Memory B cell (primary cell): ENCODE measurements around the gene PTPRCAP.

Experiments used
- ATAC-seq: fragments of 150-1000 bp; cut with Tn5 transposase; 2 replicates; pipeline ENCODE4 v1.10.0; 2021; ENCODE audit warnings: low read depth, mild to moderate bottlenecking, moderate library complexity
- DNase-seq, 2 donors: peaks; one replicate each; pipeline ENCODE4 v3.0.0; 2022; ENCODE audit warnings: low spot score in 2 of 2
- H3K27ac Mint-ChIP-seq: one replicate; pipeline ENCODE4 v1.8.0; 2022; ENCODE audit warnings: mild to moderate bottlenecking, moderate library complexity, mixed read lengths
- H3K27me3 Mint-ChIP-seq: one replicate; pipeline ENCODE4 v1.8.0; 2022; ENCODE audit warnings: mixed read lengths
- H3K36me3 Mint-ChIP-seq: one replicate; pipeline ENCODE4 v1.8.0; 2022; ENCODE audit warnings: mild to moderate bottlenecking, mixed read lengths
- H3K4me1 Mint-ChIP-seq: one replicate; pipeline ENCODE4 v1.8.0; 2022; ENCODE audit warnings: mixed read lengths
- H3K4me3 Mint-ChIP-seq: one replicate; pipeline ENCODE4 v1.8.0; 2022; ENCODE audit warnings: mild to moderate bottlenecking, moderate library complexity, mixed read lengths
- H3K9me3 Mint-ChIP-seq: one replicate; pipeline ENCODE4 v1.8.0; 2022; ENCODE audit warnings: mixed read lengths

The PTPRCAP gene

DNA sequence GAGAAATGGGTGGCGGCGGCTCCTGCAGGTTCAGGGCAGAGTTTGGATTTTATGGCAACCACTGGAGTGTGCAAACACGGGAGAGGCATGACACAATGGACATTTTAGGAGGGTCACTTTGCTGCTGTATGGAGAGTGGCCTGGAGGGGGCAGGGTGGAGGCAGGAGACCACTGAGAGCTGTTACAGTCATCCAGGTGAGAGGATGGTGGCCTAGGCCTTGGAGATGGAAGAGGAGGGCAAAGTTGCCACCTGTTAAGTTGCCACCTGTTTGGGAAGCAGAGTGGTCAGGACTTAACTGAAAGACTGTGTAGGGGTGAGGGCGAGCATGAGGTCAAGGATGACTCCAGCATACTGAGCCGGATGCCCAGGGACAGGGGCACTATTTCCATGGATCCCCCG lies 48.0 kb downstream of the PTPRCAP start:
- peak; percentile 55 to 58 for DNase-seq
- Mint-ChIP-seq H3K4me3 (peak overlapping the region; percentile 75), H3K9me3 (no peaks in the 10 kb centered on the region), H3K27ac (peak overlapping the region; percentile 14), H3K27me3 (no peaks in the 10 kb centered on the region), H3K36me3 (no peaks in the 10 kb centered on the region), H3K4me1 (peaks cover 32% of the 10 kb centered on the region)
- peak; percentile 44 for ATAC-seq

DNA sequence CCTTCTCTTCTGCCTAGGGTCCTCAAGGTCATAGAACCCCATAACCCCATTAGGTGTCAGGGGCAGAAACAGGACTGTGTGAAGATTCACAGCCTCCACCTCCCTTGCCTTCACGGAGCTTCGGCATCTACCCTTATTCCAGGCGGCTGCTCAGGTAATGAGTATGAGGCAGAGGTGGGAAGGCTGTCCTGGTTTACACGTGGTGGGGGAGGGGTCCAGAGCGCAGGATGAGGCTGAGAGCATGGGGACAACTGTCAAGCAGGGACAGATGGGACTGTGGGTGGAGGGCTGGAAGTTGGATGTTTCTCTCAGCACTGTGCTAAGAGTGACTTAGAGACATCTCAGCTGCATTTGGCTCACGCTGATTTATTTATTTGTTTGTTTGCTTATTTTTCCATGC lies 50.0 kb downstream of the PTPRCAP start:
- no peaks in the 10 kb centered on the region for H3K36me3 Mint-ChIP-seq
- DNase-seq (no peak), ATAC-seq (no peak)
- no peaks in the 10 kb centered on the region for H3K9me3 Mint-ChIP-seq
- H3K4me1 Mint-ChIP-seq = peaks cover 22% of the 10 kb centered on the region
- peak overlapping the region; percentile 62 for H3K27ac Mint-ChIP-seq
- no peak overlapping the region for H3K4me3 Mint-ChIP-seq
- H3K27me3 Mint-ChIP-seq = no peaks in the 10 kb centered on the region

DNA sequence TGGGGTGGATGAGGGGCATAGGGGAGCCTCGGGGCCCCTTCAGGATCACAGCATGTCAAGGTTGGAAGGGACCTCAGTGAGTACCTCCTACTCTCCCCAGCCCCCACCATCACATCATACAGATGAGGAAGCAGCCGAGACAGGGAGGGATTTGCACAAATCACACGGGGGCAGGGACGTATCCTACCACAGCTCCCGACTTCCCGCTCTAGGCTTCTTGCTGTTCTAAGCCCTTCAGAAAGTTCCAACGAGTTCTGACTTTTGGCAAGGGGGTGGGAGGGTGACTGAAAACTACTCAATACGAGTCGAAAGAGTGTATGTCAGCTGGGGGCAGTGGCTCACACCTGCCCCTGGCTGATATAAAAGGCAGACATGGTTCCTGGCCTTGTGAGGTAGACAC lies 50.4 kb downstream of the PTPRCAP start:
- Mint-ChIP-seq H3K4me1 (peaks cover 21% of the 10 kb centered on the region), H3K4me3 (no peak overlapping the region), H3K27me3 (no peaks in the 10 kb centered on the region), H3K36me3 (no peaks in the 10 kb centered on the region), H3K27ac (peak overlapping the region; percentile 62), H3K9me3 (no peaks in the 10 kb centered on the region)
- DNase-seq = no peak
- no peak for ATAC-seq
